Skeletal muscle tissue (tissue), 4 donors: ENCODE measurements around the gene MSRB1. TPM values are rescaled to one million over a fixed set of nuclear protein-coding genes. Genes with fewer than 3 reads are reported as not detected.

ENCODE experiments used
- H3K27ac ChIP-seq: one replicate; pipeline ENCODE4 v1.7.0; 2013; ENCODE audit warnings: mild to moderate bottlenecking, low read depth, low read length, inconsistent platforms
- H3K27me3 ChIP-seq, 3 donors: one replicate each; pipeline ENCODE4 v1.7.0; 2013; ENCODE audit warnings: low read length in 3 of 3; ENCODE audit not compliant: control insufficient read depth in 3 of 3, insufficient read depth in 3 of 3
- H3K36me3 ChIP-seq, 3 donors: one replicate each; pipeline ENCODE4 v1.7.0; 2013; ENCODE audit warnings: low read length in 3 of 3; ENCODE audit not compliant: control insufficient read depth in 3 of 3, insufficient read depth in 3 of 3
- H3K4me1 ChIP-seq, 3 donors: one replicate each; pipeline ENCODE4 v1.7.0; 2013; ENCODE audit warnings: low read length in 3 of 3, mild to moderate bottlenecking in 3 of 3; ENCODE audit not compliant: control insufficient read depth in 3 of 3, insufficient read depth in 3 of 3
- H3K4me3 ChIP-seq, 3 donors: one replicate each; pipeline ENCODE4 v1.7.0; 2013; ENCODE audit warnings: low read length in 3 of 3
- H3K9ac ChIP-seq, 3 donors: one replicate each; pipeline ENCODE4 v1.7.0; 2013; ENCODE audit warnings: low read length in 3 of 3, mild to moderate bottlenecking in 3 of 3, moderate library complexity in 2 of 3, low read depth in 1 of 3
- H3K9me3 ChIP-seq, 3 donors: one replicate each; pipeline ENCODE4 v1.7.0; 2013; ENCODE audit warnings: low read length in 3 of 3; ENCODE audit not compliant: control insufficient read depth in 3 of 3
- total RNA-seq: library from RNA; depleted of rRNA; stranded (reverse); fragments of >200 nt; gene quantifications from one replicate; pipeline ENCODE4 v1.2.3, GENCODE V29; 2014
- donor health status: Osteomylitis.

The MSRB1 gene
- total RNA-seq, 1 donor from 2014 or later: 13.6 TPM

GRCh38 chr16:1972490-1972877 lies 29.5 kb upstream of the MSRB1 start:
- peak overlapping the region; percentile 87 to 93 (median 93) for H3K4me3 ChIP-seq
- peak overlapping the region; percentile 90 to 95 (median 91) for H3K9ac ChIP-seq
- H3K9me3 ChIP-seq: no peaks in the 10 kb centered on the region
- no peak overlapping the region for H3K27ac ChIP-seq
- H3K27me3 ChIP-seq: peaks cover 0 to 10% (median 6%) of the 10 kb centered on the region in 3 donors
- peaks cover 14 to 26% (median 20%) of the 10 kb centered on the region in 3 donors for H3K4me1 ChIP-seq
- H3K36me3 ChIP-seq: peaks cover 31 to 35% (median 34%) of the 10 kb centered on the region in 3 donors

GRCh38 chr16:1971796-1972489 lies 28.9 kb upstream of the MSRB1 start, which contains the start of gene TBL3:
TSS of gene TBL3 (plus strand) at chr16:1972053. CDS start at chr16:1972165, 112 bp downstream.
- peak within 1 kb of the TSS; percentile 90 for H3K27ac ChIP-seq
- H3K9me3 ChIP-seq: no peaks in the 10 kb centered on the region
- peak within 1 kb of the TSS; percentile 87 to 93 (median 93) for H3K4me3 ChIP-seq
- peaks cover 27 to 30% (median 29%) of the 10 kb centered on the region in 3 donors for H3K36me3 ChIP-seq
- H3K27me3 ChIP-seq: peaks cover 0 to 9% (median 6%) of the 10 kb centered on the region in 3 donors
- H3K4me1 ChIP-seq: peaks cover 14 to 28% (median 20%) of the 10 kb centered on the region in 3 donors
- H3K9ac ChIP-seq: peak within 1 kb of the TSS; percentile 91 to 96 (median 95)

GRCh38 chr16:1968146-1968953 lies 25.4 kb upstream of the MSRB1 start:
- peaks cover 29 to 48% (median 33%) of the 10 kb centered on the region in 3 donors for H3K4me1 ChIP-seq

GRCh38 chr16:1966460-1966859 lies 23.5 kb upstream of the MSRB1 start, which contains the start of gene RNF151:
TSS of gene RNF151 (plus strand) at chr16:1966856. CDS start at chr16:1966882, 26 bp downstream.
- H3K27me3 ChIP-seq: no peaks in the 10 kb centered on the region
- peaks cover 17 to 24% (median 19%) of the 10 kb centered on the region in 3 donors for H3K36me3 ChIP-seq
- peak within 1 kb of the TSS; percentile 93 to 99 (median 98) for H3K9ac ChIP-seq
- H3K4me3 ChIP-seq: peak within 1 kb of the TSS; percentile 84 to 90 (median 85)
- peaks cover 26 to 46% (median 26%) of the 10 kb centered on the region in 3 donors for H3K4me1 ChIP-seq
- no peaks in the 10 kb centered on the region for H3K9me3 ChIP-seq
- peak within 1 kb of the TSS; percentile 98 for H3K27ac ChIP-seq

More at GRCh38 chr16:1968146-1968953, 25.4 kb upstream of the MSRB1 start:
- H3K36me3 ChIP-seq: peaks cover 0 to 9% (median 7%) of the 10 kb centered on the region in 3 donors
- H3K27me3 ChIP-seq: no peaks in the 10 kb centered on the region
- no peak overlapping the region for H3K9ac ChIP-seq
- H3K9me3 ChIP-seq: no peaks in the 10 kb centered on the region
- no peak overlapping the region for H3K27ac ChIP-seq
- H3K4me3 ChIP-seq: no peak overlapping the region

GRCh38 chr16:1965396-1966001 lies 22.5 kb upstream of the MSRB1 start:
- H3K4me1 ChIP-seq: peaks cover 27 to 48% (median 30%) of the 10 kb centered on the region in 3 donors
- H3K27me3 ChIP-seq: no peaks in the 10 kb centered on the region
- H3K4me3 ChIP-seq: peak overlapping the region; percentile 84 to 90 (median 85)
- no peaks in the 10 kb centered on the region for H3K9me3 ChIP-seq
- peaks cover 26 to 33% (median 26%) of the 10 kb centered on the region in 3 donors for H3K36me3 ChIP-seq
- peak overlapping the region; percentile 98 for H3K27ac ChIP-seq
- H3K9ac ChIP-seq: peak overlapping the region; percentile 93 to 99 (median 98)

- Histone ChIP-seq H3K27me3 (no peaks in the 10 kb centered on the region), H3K9ac (peak within 1 kb of the TSS; percentile 93 to 99 (median 98)), H3K4me1 (peaks cover 31 to 53% (median 33%) of the 10 kb centered on the region in 3 donors)
Observed at GRCh38 chr16:1964506-1965395, 21.8 kb upstream of the MSRB1 start, which contains the start of gene RPS2. TSS of gene RPS2 (minus strand) at chr16:1964826. CDS start at chr16:1964625, 201 bp downstream.

GRCh38 chr16:1963806-1964505 lies 21.0 kb upstream of the MSRB1 start:
- H3K4me3 ChIP-seq: peak overlapping the region; percentile 70 to 90 (median 81)
- peak overlapping the region; percentile 73 to 85 (median 84) for H3K9ac ChIP-seq
- no peaks in the 10 kb centered on the region for H3K27me3 ChIP-seq
- H3K4me1 ChIP-seq: peaks cover 33 to 56% (median 33%) of the 10 kb centered on the region in 3 donors
- H3K9me3 ChIP-seq: no peaks in the 10 kb centered on the region
- H3K27ac ChIP-seq: peak overlapping the region; percentile 98
- peaks cover 26 to 33% (median 26%) of the 10 kb centered on the region in 3 donors for H3K36me3 ChIP-seq

More at GRCh38 chr16:1964506-1965395, 21.8 kb upstream of the MSRB1 start, which contains the start of gene RPS2:
- peak within 1 kb of the TSS; percentile 98 for H3K27ac ChIP-seq
- H3K9me3 ChIP-seq: no peaks in the 10 kb centered on the region
- peak within 1 kb of the TSS; percentile 84 to 90 (median 85) for H3K4me3 ChIP-seq
- H3K36me3 ChIP-seq: peaks cover 26 to 33% (median 26%) of the 10 kb centered on the region in 3 donors
